ENCODE results near the gene SLC38A3.

SLC38A3 gene

GRCh38 chr3:50193286-50193685 lies 11.8 kb upstream of the SLC38A3 start:
- TF ChIP-seq MYC (IDR thresholded peaks at IDR 0.05; ENCODE audit: low read depth, low read length) (no peak), POLR2A (IDR thresholded peaks at IDR 0.05; ENCODE audit: extremely low read depth, insufficient read length) (no peak), CTCF (IDR thresholded peaks at IDR 0.05; ENCODE audit: low read depth, low read length) (no peak), MAX (IDR thresholded peaks at IDR 0.05; ENCODE audit: low read depth, low read length) (no peak)
- no peak overlapping the region for H3K4me3 ChIP-seq (ENCODE audit: low read depth, low read length)

GRCh38 chr3:50193746-50194127 lies 11.3 kb upstream of the SLC38A3 start:
- no peak for DNase-seq (ENCODE audit: low read depth)
- TF ChIP-seq MAX (IDR thresholded peaks at IDR 0.05; ENCODE audit: low read depth, low read length), result no peak
- TF ChIP-seq MYC (IDR thresholded peaks at IDR 0.05; ENCODE audit: low read depth, low read length), result no peak
- no peak for TF ChIP-seq POLR2A (IDR thresholded peaks at IDR 0.05; ENCODE audit: extremely low read depth, insufficient read length)
- TF ChIP-seq CTCF (IDR thresholded peaks at IDR 0.05; ENCODE audit: low read depth, low read length), result no peak
- H3K4me3 ChIP-seq (ENCODE audit: low read depth, low read length), result no peak overlapping the region

More at GRCh38 chr3:50193286-50193685, 11.8 kb upstream of the SLC38A3 start:
- no peak for DNase-seq (ENCODE audit: low read depth)

- no peak overlapping the region for H3K4me3 ChIP-seq (ENCODE audit: low read depth, low read length)
- no peak for TF ChIP-seq POLR2A (IDR thresholded peaks at IDR 0.05; ENCODE audit: extremely low read depth, insufficient read length)
- TF ChIP-seq MYC (IDR thresholded peaks at IDR 0.05; ENCODE audit: low read depth, low read length), result 0 out of 2 replicates have a peak, but pooled peaks have one; percentile 33
- peak; percentile 57 for TF ChIP-seq MAX (IDR thresholded peaks at IDR 0.05; ENCODE audit: low read depth, low read length)
- TF ChIP-seq CTCF (IDR thresholded peaks at IDR 0.05; ENCODE audit: low read depth, low read length), result peak; percentile 82
- DNase-seq (ENCODE audit: low read depth), result peak; percentile 80
Observed at GRCh38 chr3:50194128-50194902, 10.8 kb upstream of the SLC38A3 start.

GRCh38 chr3:50194903-50195500 lies 10.1 kb upstream of the SLC38A3 start:
- TF ChIP-seq MYC (IDR thresholded peaks at IDR 0.05; ENCODE audit: low read depth, low read length) (no peak), CTCF (IDR thresholded peaks at IDR 0.05; ENCODE audit: low read depth, low read length) (no peak), MAX (IDR thresholded peaks at IDR 0.05; ENCODE audit: low read depth, low read length) (no peak), POLR2A (IDR thresholded peaks at IDR 0.05; ENCODE audit: extremely low read depth, insufficient read length) (no peak)
- DNase-seq (ENCODE audit: low read depth), result peak; percentile 30
- no peak overlapping the region for H3K4me3 ChIP-seq (ENCODE audit: low read depth, low read length)

- DNase-seq (ENCODE audit: low read depth), result no peak
- no peak for TF ChIP-seq MYC (IDR thresholded peaks at IDR 0.05; ENCODE audit: low read depth, low read length)
- no peak for TF ChIP-seq MAX (IDR thresholded peaks at IDR 0.05; ENCODE audit: low read depth, low read length)
- no peak for TF ChIP-seq CTCF (IDR thresholded peaks at IDR 0.05; ENCODE audit: low read depth, low read length)
- TF ChIP-seq POLR2A (IDR thresholded peaks at IDR 0.05; ENCODE audit: extremely low read depth, insufficient read length), result no peak
- H3K4me3 ChIP-seq (ENCODE audit: low read depth, low read length), result no peak overlapping the region
Observed at GRCh38 chr3:50195501-50196252, 9.4 kb upstream of the SLC38A3 start.

Measured in NB4 (cell line).